ENCODE measurements around the gene BCL2L11.

The BCL2L11 gene

GRCh38 chr2:111196435-111196834, 75.7 kb downstream of the BCL2L11 start:
- Histone ChIP-seq H3K9me3 (no peaks in the 10 kb centered on the region), H3K36me3 (no peaks in the 10 kb centered on the region), H3K27me3 (no peaks in the 10 kb centered on the region), H3K4me2 (no peak overlapping the region), H3K27ac (no peak overlapping the region), H3K4me1 (peaks cover 22% of the 10 kb centered on the region), H4K20me1 (no peaks in the 10 kb centered on the region), H3K9ac (no peak overlapping the region), H3K4me3 (no peak overlapping the region)
- TF ChIP-seq Cebpa-rat (IDR thresholded peaks at IDR 0.05), result no peak

DNA sequence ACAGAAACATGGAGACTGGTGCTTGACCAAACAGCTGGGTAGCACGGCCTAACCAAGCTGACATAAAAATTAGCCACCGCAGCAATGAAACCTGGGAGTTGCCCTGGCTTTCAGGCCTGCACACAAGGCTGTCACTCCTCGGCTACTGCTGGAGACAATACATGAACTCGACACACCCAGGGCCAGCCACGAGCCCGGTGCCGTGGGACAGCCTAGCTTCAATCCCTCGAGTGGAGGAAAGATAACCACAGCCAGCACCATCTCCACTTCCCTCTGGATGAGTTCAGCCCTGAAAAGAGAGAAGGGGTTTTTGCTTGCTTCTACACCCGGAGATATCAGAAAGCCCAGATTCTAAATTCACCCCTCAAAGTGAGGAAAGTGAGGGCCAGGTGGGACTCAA, 78.0 kb downstream of the BCL2L11 start:
- Histone ChIP-seq H3K4me1 (peaks cover 14% of the 10 kb centered on the region), H3K9me3 (no peaks in the 10 kb centered on the region), H3K9ac (no peak overlapping the region), H4K20me1 (no peaks in the 10 kb centered on the region), H3K4me3 (no peak overlapping the region), H3K27ac (no peak overlapping the region), H3K36me3 (no peaks in the 10 kb centered on the region), H3K4me2 (no peak overlapping the region), H3K27me3 (no peaks in the 10 kb centered on the region)
- no peak for TF ChIP-seq Cebpa-rat (IDR thresholded peaks at IDR 0.05)

- Histone ChIP-seq H3K4me3 (no peak overlapping the region), H3K36me3 (no peaks in the 10 kb centered on the region), H3K9me3 (no peaks in the 10 kb centered on the region), H3K9ac (no peak overlapping the region), H3K4me2 (no peak overlapping the region), H4K20me1 (no peaks in the 10 kb centered on the region), H3K27me3 (no peaks in the 10 kb centered on the region), H3K4me1 (peaks cover 7% of the 10 kb centered on the region), H3K27ac (no peak overlapping the region)
- TF ChIP-seq Cebpa-rat (IDR thresholded peaks at IDR 0.05), result no peak
These were observed 79.1 kb downstream of the BCL2L11 start for GRCh38 chr2:111199840-111200239.

DNA sequence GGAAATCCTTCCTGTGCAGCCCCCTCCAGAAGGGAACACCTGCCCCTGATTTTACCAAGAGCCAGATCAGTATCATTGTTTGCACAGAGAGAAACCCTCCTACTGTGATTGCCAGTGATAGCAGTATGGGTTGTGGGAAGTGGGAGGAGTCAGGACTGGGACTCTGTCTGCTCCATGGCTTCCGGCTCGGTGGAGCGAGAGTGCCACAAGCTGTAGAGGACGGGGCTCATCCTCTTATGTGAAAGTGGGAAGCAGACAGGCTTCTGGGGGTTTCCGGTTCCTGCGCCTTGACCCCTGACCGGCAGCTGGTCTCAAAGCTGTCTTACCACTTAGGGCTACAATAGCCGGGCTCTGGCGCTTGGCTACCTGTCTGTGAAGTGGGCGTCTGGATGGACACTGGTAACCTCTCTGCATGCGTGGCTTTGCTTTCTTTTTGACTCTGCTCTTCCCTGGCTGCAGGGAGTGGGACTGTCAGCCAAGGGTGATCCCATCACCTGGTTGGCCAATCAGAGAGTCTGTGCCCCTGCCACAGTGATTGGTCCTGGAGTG, 79.7 kb downstream of the BCL2L11 start:
- Histone ChIP-seq H3K27me3 (no peaks in the 10 kb centered on the region), H3K4me2 (no peak overlapping the region), H3K4me1 (peaks cover 2% of the 10 kb centered on the region; the same call in 1 of the 2 replicates), H3K36me3 (no peaks in the 10 kb centered on the region), H3K4me3 (no peak overlapping the region), H3K9me3 (no peaks in the 10 kb centered on the region), H3K9ac (no peak overlapping the region), H3K27ac (no peak overlapping the region), H4K20me1 (no peaks in the 10 kb centered on the region)
- no peak for TF ChIP-seq Cebpa-rat (IDR thresholded peaks at IDR 0.05)

DNA sequence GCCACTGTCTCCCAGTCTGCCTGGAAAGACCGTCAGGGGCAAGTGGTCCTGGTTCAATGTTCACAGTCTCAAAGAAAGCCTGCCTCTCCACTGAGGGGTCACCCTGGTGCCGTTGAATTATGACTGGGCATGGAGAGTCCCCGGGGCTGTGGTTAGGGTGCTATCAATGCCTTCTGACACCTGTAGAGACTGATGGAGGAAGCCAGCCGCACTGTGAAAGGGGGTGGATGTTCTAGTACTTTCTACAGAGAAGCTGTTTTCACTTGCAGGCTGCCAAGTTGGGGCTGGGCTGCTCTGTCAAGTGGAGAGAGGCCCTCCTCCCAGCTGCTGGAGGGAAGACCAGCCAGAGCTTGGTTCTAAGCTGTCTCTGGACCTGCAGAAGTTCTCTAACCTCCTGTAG, 80.5 kb downstream of the BCL2L11 start:
- H3K4me1 ChIP-seq, result no peaks in the 10 kb centered on the region
- H4K20me1 ChIP-seq, result no peaks in the 10 kb centered on the region
- H3K9ac ChIP-seq, result no peak overlapping the region
- no peaks in the 10 kb centered on the region for H3K27me3 ChIP-seq
- no peak overlapping the region for H3K27ac ChIP-seq
- H3K4me3 ChIP-seq, result no peak overlapping the region
- no peak for TF ChIP-seq Cebpa-rat (IDR thresholded peaks at IDR 0.05)
- no peaks in the 10 kb centered on the region for H3K36me3 ChIP-seq
- H3K4me2 ChIP-seq, result no peak overlapping the region
- H3K9me3 ChIP-seq, result no peaks in the 10 kb centered on the region

- TF ChIP-seq Cebpa-rat (IDR thresholded peaks at IDR 0.05), result no peak
These were observed 81.7 kb downstream of the BCL2L11 start for GRCh38 chr2:111202266-111203040.

DNA sequence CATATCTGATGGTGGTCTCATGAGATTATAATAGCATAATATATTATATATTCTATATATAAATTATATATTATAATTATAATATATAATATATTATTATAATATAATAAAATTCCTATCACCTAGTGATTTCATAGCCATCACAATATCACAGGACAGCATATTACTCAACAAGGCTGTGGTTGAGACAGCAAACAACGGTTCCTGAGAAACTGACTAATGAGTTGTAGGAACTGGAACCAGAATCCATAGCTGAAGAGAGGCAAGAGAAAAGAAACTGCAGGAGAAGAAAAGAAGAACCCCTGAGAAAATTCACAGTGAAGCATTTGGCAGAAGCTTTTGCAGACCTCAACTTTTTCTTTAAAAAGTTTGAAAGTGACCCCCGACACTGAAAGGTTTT, 84.0 kb downstream of the BCL2L11 start:
- Histone ChIP-seq H3K4me3 (no peak overlapping the region), H3K4me2 (no peak overlapping the region), H3K27ac (no peak overlapping the region), H3K9ac (no peak overlapping the region), H3K27me3 (no peaks in the 10 kb centered on the region), H4K20me1 (no peaks in the 10 kb centered on the region), H3K36me3 (no peaks in the 10 kb centered on the region), H3K9me3 (no peaks in the 10 kb centered on the region), H3K4me1 (0 out of 2 replicates have a peak, but pooled peaks cover 5% of the 10 kb centered on the region)
- no peak for TF ChIP-seq Cebpa-rat (IDR thresholded peaks at IDR 0.05)

More at GRCh38 chr2:111202266-111203040, 81.7 kb downstream of the BCL2L11 start:
- H3K27me3 ChIP-seq, result no peaks in the 10 kb centered on the region
- no peaks in the 10 kb centered on the region for H4K20me1 ChIP-seq
- 0 out of 2 replicates have a peak, but pooled peaks cover 3% of the 10 kb centered on the region for H3K4me1 ChIP-seq
- H3K27ac ChIP-seq, result no peak overlapping the region
- no peaks in the 10 kb centered on the region for H3K9me3 ChIP-seq
- no peaks in the 10 kb centered on the region for H3K36me3 ChIP-seq
- H3K4me2 ChIP-seq, result no peak overlapping the region
- H3K9ac ChIP-seq, result no peak overlapping the region
- no peak overlapping the region for H3K4me3 ChIP-seq

GRCh38 chr2:111205774-111206173, 85.1 kb downstream of the BCL2L11 start:
- Histone ChIP-seq H3K4me2 (no peak overlapping the region), H3K9me3 (no peaks in the 10 kb centered on the region), H3K27me3 (no peaks in the 10 kb centered on the region), H3K4me3 (no peak overlapping the region), H3K9ac (no peak overlapping the region), H4K20me1 (no peaks in the 10 kb centered on the region), H3K4me1 (0 out of 2 replicates have a peak, but pooled peaks cover 5% of the 10 kb centered on the region), H3K36me3 (no peaks in the 10 kb centered on the region), H3K27ac (no peak overlapping the region)
- no peak for TF ChIP-seq Cebpa-rat (IDR thresholded peaks at IDR 0.05)

DNA sequence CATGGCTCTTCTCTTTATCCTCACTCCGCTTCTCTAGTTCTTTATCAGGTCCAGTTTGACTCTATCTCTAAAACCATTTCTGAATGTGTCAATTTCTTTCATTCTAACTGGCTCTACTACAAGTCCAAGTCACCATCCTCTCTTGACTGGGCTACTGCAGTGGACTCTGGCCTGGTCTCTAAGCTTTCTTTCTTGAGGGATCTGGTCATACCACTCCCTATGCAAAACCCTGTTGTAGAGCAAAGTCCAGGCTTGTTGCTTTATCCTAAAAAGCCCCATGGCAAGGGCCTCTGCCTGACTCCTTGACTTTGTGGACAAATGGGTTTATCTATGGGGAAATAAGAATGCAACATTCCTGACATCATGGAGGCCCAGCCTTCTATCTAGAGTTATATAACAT, 87.1 kb downstream of the BCL2L11 start:
- H3K9ac ChIP-seq, result no peak overlapping the region
- no peaks in the 10 kb centered on the region for H4K20me1 ChIP-seq
- no peak for TF ChIP-seq Cebpa-rat (IDR thresholded peaks at IDR 0.05)
- 0 out of 2 replicates have a peak, but pooled peaks cover 9% of the 10 kb centered on the region for H3K9me3 ChIP-seq
- H3K27me3 ChIP-seq, result no peaks in the 10 kb centered on the region
- H3K4me1 ChIP-seq, result 0 out of 2 replicates have a peak, but pooled peaks cover 5% of the 10 kb centered on the region
- H3K4me2 ChIP-seq, result no peak overlapping the region
- no peak overlapping the region for H3K27ac ChIP-seq
- no peaks in the 10 kb centered on the region for H3K36me3 ChIP-seq
- no peak overlapping the region for H3K4me3 ChIP-seq

DNA sequence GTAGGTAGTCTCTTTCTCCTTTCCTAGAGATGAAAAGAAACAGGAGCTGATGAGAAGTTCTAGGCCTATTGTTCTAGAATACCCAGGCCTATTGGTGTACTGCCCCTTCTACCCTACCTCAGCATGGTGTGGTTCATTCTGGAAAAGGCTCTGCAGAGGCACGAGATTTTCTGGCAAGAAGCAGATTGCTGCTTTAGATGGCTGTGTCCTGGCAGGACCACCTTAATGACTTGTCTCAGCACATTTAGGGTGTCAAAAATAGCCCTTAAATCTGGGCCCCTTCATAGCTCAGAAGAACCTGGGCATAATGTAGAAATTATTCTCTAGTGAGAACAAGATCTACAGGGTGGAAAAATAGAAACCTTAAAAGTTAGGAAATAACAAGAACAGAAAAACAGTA, 87.9 kb downstream of the BCL2L11 start:
- H4K20me1 ChIP-seq, result no peaks in the 10 kb centered on the region
- H3K27ac ChIP-seq, result no peak overlapping the region
- no peak for TF ChIP-seq Cebpa-rat (IDR thresholded peaks at IDR 0.05)
- no peaks in the 10 kb centered on the region for H3K27me3 ChIP-seq
- H3K4me3 ChIP-seq, result no peak overlapping the region
- H3K36me3 ChIP-seq, result no peaks in the 10 kb centered on the region
- 0 out of 2 replicates have a peak, but pooled peaks cover 5% of the 10 kb centered on the region for H3K4me1 ChIP-seq
- H3K9ac ChIP-seq, result no peak overlapping the region
- H3K4me2 ChIP-seq, result no peak overlapping the region
- peaks cover 9% of the 10 kb centered on the region; the same call in 1 of the 2 replicates for H3K9me3 ChIP-seq
